Effector CD4-positive, alpha-beta T cell (primary cell): ENCODE results near the gene RHOBTB3.
"Not testable (repeated sequence)": the region's sequence is repeated elsewhere in the genome, so short reads cannot be mapped to it uniquely, and the experiment has no call there.

ENCODE experiments used
- DNase-seq: peaks from one replicate; pipeline ENCODE4 v3.0.0-alpha.2; 2020
- total RNA-seq: gene quantifications from one replicate; lab custom pipeline; 2026; lab: John Stamatoyannopoulos, UW

RHOBTB3 gene
- total RNA-seq: 3.2 reads per million, percentile 12 among the genes with 10 or more reads in this experiment

GRCh38 chr5:95730730-95731570 is at the start of gene RHOBTB3:
Gene RHOBTB3 (plus strand): TSS chr5:95731336. CDS start chr5:95731683, 347 bp downstream.
- no peak for DNase-seq

- no peak for DNase-seq
These were observed 48.2 kb upstream of the RHOBTB3 start, which contains the start of gene SPATA9 for GRCh38 chr5:95682891-95683290. Gene SPATA9 (minus strand): TSS chr5:95682991. CDS start chr5:95682854, 137 bp downstream.

- DNase-seq: no peak
These were observed 46.8 kb upstream of the RHOBTB3 start for GRCh38 chr5:95684361-95684760.

- DNase-seq: no peak
These were observed 44.5 kb upstream of the RHOBTB3 start for GRCh38 chr5:95686651-95687050.

- DNase-seq: no peak
These were observed 41.5 kb upstream of the RHOBTB3 start for GRCh38 chr5:95689680-95690079.

- DNase-seq: no peak
These were observed 40.8 kb upstream of the RHOBTB3 start for GRCh38 chr5:95690333-95690732.

- no peak for DNase-seq
These were observed 33.1 kb upstream of the RHOBTB3 start for GRCh38 chr5:95697781-95698681.

- DNase-seq: no peak
These were observed 31.8 kb upstream of the RHOBTB3 start for GRCh38 chr5:95699337-95699736.

- DNase-seq: no peak
These were observed 30.1 kb upstream of the RHOBTB3 start for GRCh38 chr5:95701074-95701473.

- no peak for DNase-seq
These were observed 27.0 kb upstream of the RHOBTB3 start for GRCh38 chr5:95704150-95704549.

- not testable (repeated sequence) for DNase-seq
These were observed 24.9 kb upstream of the RHOBTB3 start for GRCh38 chr5:95706196-95706595.

GRCh38 chr5:95707055-95707454 is 24.1 kb upstream of the RHOBTB3 start:
- DNase-seq: no peak

GRCh38 chr5:95707534-95708188 is 23.5 kb upstream of the RHOBTB3 start:
- DNase-seq: not testable (repeated sequence)

GRCh38 chr5:95708876-95709275 is 22.3 kb upstream of the RHOBTB3 start:
- no peak for DNase-seq

GRCh38 chr5:95709967-95710650 is 21.0 kb upstream of the RHOBTB3 start:
- DNase-seq: no peak

GRCh38 chr5:95710651-95711500 is 20.3 kb upstream of the RHOBTB3 start:
- not testable (repeated sequence) for DNase-seq

- no peak for DNase-seq
These were observed 19.4 kb upstream of the RHOBTB3 start for GRCh38 chr5:95711501-95712346.

- no peak for DNase-seq
These were observed 18.7 kb upstream of the RHOBTB3 start for GRCh38 chr5:95712347-95712958.

- DNase-seq: not testable (repeated sequence)
These were observed 17.9 kb upstream of the RHOBTB3 start for GRCh38 chr5:95713246-95713645.
